A673 (cell line): Measurements from ENCODE around the gene XPO6. TPM values are rescaled to one million over a fixed set of nuclear protein-coding genes. Genes with fewer than 3 reads are reported as not detected.

Source experiments
- BruUV-seq: library from RNA; stranded (reverse); fragments of 400-500 nt; replicated peaks from 2 replicates; lab custom pipeline; 2021; lab: Mats Ljungman, UMichigan
- CTCF ChIA-PET: fragments of 300-600 bp; sonication (Branson Sonifier 250); formaldehyde crosslinking; loops from one replicate; lab custom pipeline; 2022; ENCODE audit warnings: antibody characterized with exemption; lab: Charles Lee
- POLR2A ChIA-PET: fragments of 300-600 bp; sonication (Branson Sonifier 250); formaldehyde crosslinking; loops from one replicate; lab custom pipeline; 2022; ENCODE audit warnings: antibody characterized with exemption; ENCODE audit not compliant: low non-redundant PET; lab: Charles Lee
- DNase-seq: peaks from one replicate; pipeline ENCODE4 v3.0.0-alpha.2; 2015; ENCODE audit warnings: low spot score
- H3K27ac ChIP-seq: fragments of 200-600 bp; sonication (generic); 2 replicates; pipeline ENCODE4 v1.5.1; 2016; ENCODE audit warnings: mixed run types, low read depth, mild to moderate bottlenecking, mixed read lengths, antibody characterized with exemption, low read length; ENCODE audit not compliant: poor library complexity, severe bottlenecking
- H3K27me3 ChIP-seq: fragments of 200-600 bp; sonication (generic); replicated peaks from 2 replicates; pipeline ENCODE4 v1.6.1; 2017; ENCODE audit warnings: mixed run types, low read depth, mild to moderate bottlenecking, mixed read lengths, antibody characterized with exemption, low read length; ENCODE audit not compliant: insufficient read depth, poor library complexity
- H3K36me3 ChIP-seq: fragments of 200-600 bp; sonication (generic); 2 replicates; pipeline ENCODE4 v1.6.1; 2016; ENCODE audit warnings: mixed run types, mild to moderate bottlenecking, mixed read lengths, antibody characterized with exemption, low read length; ENCODE audit not compliant: insufficient read depth, poor library complexity, severe bottlenecking
- H3K4me1 ChIP-seq: fragments of 200-600 bp; sonication (generic); 2 replicates; pipeline ENCODE4 v1.6.1; 2017; ENCODE audit warnings: mixed run types, mild to moderate bottlenecking, mixed read lengths, antibody characterized with exemption, low read length; ENCODE audit not compliant: insufficient read depth, poor library complexity, severe bottlenecking
- H3K4me3 ChIP-seq: fragments of 200-600 bp; sonication (generic); 2 replicates; pipeline ENCODE4 v1.5.1; 2016; ENCODE audit warnings: low read depth, mixed run types, mild to moderate bottlenecking, mixed read lengths, low read length; ENCODE audit not compliant: poor library complexity, severe bottlenecking
- H3K9me3 ChIP-seq: fragments of 200-600 bp; sonication (generic); 2 replicates; pipeline ENCODE4 v1.6.1; 2016; ENCODE audit warnings: mixed run types, low read depth, mild to moderate bottlenecking, mixed read lengths, antibody characterized with exemption, low read length; ENCODE audit not compliant: poor library complexity, severe bottlenecking
- CTCF ChIP-seq: fragments of 300-800, 200-600 bp; sonication (generic); conservative IDR thresholded peaks from 2 replicates; pipeline ENCODE4 v1.5.1; 2017; ENCODE audit warnings: low read depth, mild to moderate bottlenecking, antibody characterized with exemption, low read length, moderate library complexity, mixed read lengths
- EZH2 ChIP-seq: fragments of 200-600 bp; sonication (generic); IDR thresholded peaks from 2 replicates; pipeline ENCODE4 v1.6.1; 2017; ENCODE audit warnings: borderline replicate concordance, low read depth, mild to moderate bottlenecking, mixed read lengths, antibody characterized with exemption, low read length; ENCODE audit not compliant: poor library complexity, severe bottlenecking
- intact Hi-C: fragments of 100-400 bp; cut with micrococcal nuclease; formaldehyde crosslinking; loops from one replicate; pipeline ENCODE4 v1.10.0; 2022; ENCODE audit not compliant: unreplicated experiment
- total RNA-seq: library from RNA; stranded (reverse); gene quantifications from 2 replicates; pipeline ENCODE4 v1.2.3, GENCODE V29; 2021

Gene XPO6
- total RNA-seq, 1 experiment from 2014 or later = 155 TPM

- intact Hi-C loops = loop anchor here (10.0 kb wide), 1 partner anchor 51 kb away; no protein-coding TSS in a partner anchor
- TF ChIP-seq CTCF (no peak), EZH2 (no peak)
- no peaks in the 10 kb centered on the region for H3K9me3 ChIP-seq
- H3K4me1 ChIP-seq = no peaks in the 10 kb centered on the region
- no peak overlapping the region for H3K27ac ChIP-seq
- H3K4me3 ChIP-seq = no peak overlapping the region
- CTCF ChIA-PET = no interaction called here
- H3K36me3 ChIP-seq = peaks cover 87% of the 10 kb centered on the region
- H3K27me3 ChIP-seq = no peaks in the 10 kb centered on the region
- BruUV-seq = no TSS peak
- POLR2A ChIA-PET = no interaction called here
- DNase-seq = no peak
Observed at GRCh38 chr16:28103516-28104170, 108.1 kb downstream of the XPO6 start.

GRCh38 chr16:28101533-28101890, 110.3 kb downstream of the XPO6 start:
- POLR2A ChIA-PET = no interaction called here
- H3K36me3 ChIP-seq = peaks cover 75% of the 10 kb centered on the region

GRCh38 chr16:28100810-28101532, 110.8 kb downstream of the XPO6 start:
- intact Hi-C loops = loop anchor here (10.0 kb wide), 1 partner anchor 54 kb away; no protein-coding TSS in a partner anchor
- TF ChIP-seq EZH2 (no peak), CTCF (no peak)
- no peaks in the 10 kb centered on the region for H3K27me3 ChIP-seq
- peaks cover 70% of the 10 kb centered on the region for H3K36me3 ChIP-seq
- ChIA-PET CTCF (no interaction called here), POLR2A (no interaction called here)
- H3K4me1 ChIP-seq = no peaks in the 10 kb centered on the region
- no peaks in the 10 kb centered on the region for H3K9me3 ChIP-seq
- DNase-seq = no peak
- no peak overlapping the region for H3K27ac ChIP-seq
- BruUV-seq = no TSS peak
- no peak overlapping the region for H3K4me3 ChIP-seq

More at GRCh38 chr16:28101533-28101890, 110.3 kb downstream of the XPO6 start:
- BruUV-seq = no TSS peak
- Histone ChIP-seq H3K4me3 (no peak overlapping the region), H3K27ac (no peak overlapping the region), H3K4me1 (no peaks in the 10 kb centered on the region), H3K27me3 (no peaks in the 10 kb centered on the region), H3K9me3 (no peaks in the 10 kb centered on the region)
- TF ChIP-seq CTCF = no peak
- no peak for DNase-seq
- CTCF ChIA-PET = no interaction called here
- intact Hi-C loops = loop anchor here (10.0 kb wide), 1 partner anchor 53 kb away; no protein-coding TSS in a partner anchor
